Measurements from ENCODE around the gene CIRBP.

DNA sequence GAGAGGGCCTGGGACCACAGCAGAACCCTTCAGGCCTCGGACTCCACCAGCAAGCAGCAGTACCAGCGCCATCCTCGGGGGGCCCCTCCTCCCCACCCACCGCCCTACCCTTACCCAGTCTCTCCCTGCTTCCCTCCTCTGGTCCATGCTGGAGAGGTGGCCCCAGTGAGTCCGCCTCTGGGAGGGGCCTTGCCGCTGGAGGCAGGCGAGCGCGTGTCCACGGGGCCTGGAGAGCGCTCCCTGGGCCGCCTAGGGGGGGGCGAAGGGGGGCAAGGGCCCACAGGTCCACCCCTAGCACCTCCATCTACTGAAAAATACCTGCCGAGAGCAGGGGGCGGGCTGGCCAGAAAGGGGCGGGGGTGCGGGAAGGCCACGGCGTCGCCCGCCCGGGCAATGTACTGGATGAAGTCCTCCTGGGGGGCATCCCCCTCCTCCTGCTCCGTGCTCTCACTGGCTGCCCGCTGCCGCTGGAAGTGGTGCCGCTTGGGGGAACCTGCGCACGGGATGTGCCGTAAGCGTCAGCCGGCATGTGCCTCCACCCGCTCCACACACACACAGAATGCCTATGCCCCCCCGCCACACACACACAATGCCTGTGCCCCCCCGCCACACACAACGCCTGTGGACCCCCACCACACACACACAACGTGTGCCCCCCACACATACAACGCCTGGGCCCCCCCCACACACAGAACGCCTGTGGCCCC, 38.2 kb upstream of the CIRBP start:
- TF ChIP-seq, protein P1, sequence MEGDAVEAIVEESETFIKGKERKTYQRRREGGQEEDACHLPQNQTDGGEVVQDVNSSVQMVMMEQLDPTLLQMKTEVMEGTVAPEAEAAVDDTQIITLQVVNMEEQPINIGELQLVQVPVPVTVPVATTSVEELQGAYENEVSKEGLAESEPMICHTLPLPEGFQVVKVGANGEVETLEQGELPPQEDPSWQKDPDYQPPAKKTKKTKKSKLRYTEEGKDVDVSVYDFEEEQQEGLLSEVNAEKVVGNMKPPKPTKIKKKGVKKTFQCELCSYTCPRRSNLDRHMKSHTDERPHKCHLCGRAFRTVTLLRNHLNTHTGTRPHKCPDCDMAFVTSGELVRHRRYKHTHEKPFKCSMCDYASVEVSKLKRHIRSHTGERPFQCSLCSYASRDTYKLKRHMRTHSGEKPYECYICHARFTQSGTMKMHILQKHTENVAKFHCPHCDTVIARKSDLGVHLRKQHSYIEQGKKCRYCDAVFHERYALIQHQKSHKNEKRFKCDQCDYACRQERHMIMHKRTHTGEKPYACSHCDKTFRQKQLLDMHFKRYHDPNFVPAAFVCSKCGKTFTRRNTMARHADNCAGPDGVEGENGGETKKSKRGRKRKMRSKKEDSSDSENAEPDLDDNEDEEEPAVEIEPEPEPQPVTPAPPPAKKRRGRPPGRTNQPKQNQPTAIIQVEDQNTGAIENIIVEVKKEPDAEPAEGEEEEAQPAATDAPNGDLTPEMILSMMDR (IDR thresholded peaks at IDR 0.05; ENCODE audit: low read depth, low read length, missing input control) = no peak
- TF ChIP-seq, protein P2, sequence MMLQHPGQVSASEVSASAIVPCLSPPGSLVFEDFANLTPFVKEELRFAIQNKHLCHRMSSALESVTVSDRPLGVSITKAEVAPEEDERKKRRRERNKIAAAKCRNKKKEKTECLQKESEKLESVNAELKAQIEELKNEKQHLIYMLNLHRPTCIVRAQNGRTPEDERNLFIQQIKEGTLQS (IDR thresholded peaks at IDR 0.05) = no peak
- TF ChIP-seq SP1 (IDR thresholded peaks at IDR 0.05) (no peak), JUND (IDR thresholded peaks at IDR 0.05) (no peak), GABPA (IDR thresholded peaks at IDR 0.05 in 1 of 2, conservative IDR thresholded peaks at IDR 0.05 in 1 of 2) (no peak), TAF1 (conservative IDR thresholded peaks at IDR 0.05) (no peak), YY1 (IDR thresholded peaks at IDR 0.05) (no peak), RAD21 (IDR thresholded peaks at IDR 0.05) (no peak), EGR1 (IDR thresholded peaks at IDR 0.05; ENCODE audit: low read depth in 2 of 2) (no peak), RXRA (IDR thresholded peaks at IDR 0.05) (no peak), FOXA1 (IDR thresholded peaks at IDR 0.05) (no peak)
- TF ChIP-seq, protein P3, sequence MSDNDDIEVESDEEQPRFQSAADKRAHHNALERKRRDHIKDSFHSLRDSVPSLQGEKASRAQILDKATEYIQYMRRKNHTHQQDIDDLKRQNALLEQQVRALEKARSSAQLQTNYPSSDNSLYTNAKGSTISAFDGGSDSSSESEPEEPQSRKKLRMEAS (IDR thresholded peaks at IDR 0.05) = no peak
- TF ChIP-seq, protein P4, sequence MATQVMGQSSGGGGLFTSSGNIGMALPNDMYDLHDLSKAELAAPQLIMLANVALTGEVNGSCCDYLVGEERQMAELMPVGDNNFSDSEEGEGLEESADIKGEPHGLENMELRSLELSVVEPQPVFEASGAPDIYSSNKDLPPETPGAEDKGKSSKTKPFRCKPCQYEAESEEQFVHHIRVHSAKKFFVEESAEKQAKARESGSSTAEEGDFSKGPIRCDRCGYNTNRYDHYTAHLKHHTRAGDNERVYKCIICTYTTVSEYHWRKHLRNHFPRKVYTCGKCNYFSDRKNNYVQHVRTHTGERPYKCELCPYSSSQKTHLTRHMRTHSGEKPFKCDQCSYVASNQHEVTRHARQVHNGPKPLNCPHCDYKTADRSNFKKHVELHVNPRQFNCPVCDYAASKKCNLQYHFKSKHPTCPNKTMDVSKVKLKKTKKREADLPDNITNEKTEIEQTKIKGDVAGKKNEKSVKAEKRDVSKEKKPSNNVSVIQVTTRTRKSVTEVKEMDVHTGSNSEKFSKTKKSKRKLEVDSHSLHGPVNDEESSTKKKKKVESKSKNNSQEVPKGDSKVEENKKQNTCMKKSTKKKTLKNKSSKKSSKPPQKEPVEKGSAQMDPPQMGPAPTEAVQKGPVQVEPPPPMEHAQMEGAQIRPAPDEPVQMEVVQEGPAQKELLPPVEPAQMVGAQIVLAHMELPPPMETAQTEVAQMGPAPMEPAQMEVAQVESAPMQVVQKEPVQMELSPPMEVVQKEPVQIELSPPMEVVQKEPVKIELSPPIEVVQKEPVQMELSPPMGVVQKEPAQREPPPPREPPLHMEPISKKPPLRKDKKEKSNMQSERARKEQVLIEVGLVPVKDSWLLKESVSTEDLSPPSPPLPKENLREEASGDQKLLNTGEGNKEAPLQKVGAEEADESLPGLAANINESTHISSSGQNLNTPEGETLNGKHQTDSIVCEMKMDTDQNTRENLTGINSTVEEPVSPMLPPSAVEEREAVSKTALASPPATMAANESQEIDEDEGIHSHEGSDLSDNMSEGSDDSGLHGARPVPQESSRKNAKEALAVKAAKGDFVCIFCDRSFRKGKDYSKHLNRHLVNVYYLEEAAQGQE (IDR thresholded peaks at IDR 0.05) = no peak

Data from liver (tissue), 3 donors.